Endothelial cell (in vitro differentiated cells): Measurements from ENCODE around the gene ZNF582. TPM values are rescaled to one million over a fixed set of nuclear protein-coding genes. Genes with fewer than 3 reads are reported as not detected.
"Not testable (repeated sequence)": the region's sequence is repeated elsewhere in the genome, so short reads cannot be mapped to it uniquely, and the experiment has no call there.

ENCODE experiments used
- DNase-seq: peaks from one replicate; pipeline ENCODE4 v3.0.0; 2021; ENCODE audit warnings: low spot score
- H3K27ac Mint-ChIP-seq: one replicate; pipeline ENCODE4 v1.8.0; 2021; ENCODE audit warnings: mixed read lengths, inconsistent platforms; ENCODE audit not compliant: unreplicated experiment
- H3K27me3 Mint-ChIP-seq: one replicate; pipeline ENCODE4 v1.8.0; 2021; ENCODE audit warnings: mild to moderate bottlenecking, moderate library complexity, mixed read lengths, inconsistent platforms; ENCODE audit not compliant: unreplicated experiment
- H3K36me3 Mint-ChIP-seq: one replicate; pipeline ENCODE4 v1.8.0; 2021; ENCODE audit warnings: mild to moderate bottlenecking, low read depth, mixed read lengths, inconsistent platforms; ENCODE audit not compliant: unreplicated experiment
- H3K4me1 Mint-ChIP-seq: one replicate; pipeline ENCODE4 v1.8.0; 2021; ENCODE audit warnings: mild to moderate bottlenecking, mixed read lengths, inconsistent platforms; ENCODE audit not compliant: unreplicated experiment
- H3K4me3 Mint-ChIP-seq: one replicate; pipeline ENCODE4 v1.8.0; 2021; ENCODE audit warnings: mild to moderate bottlenecking, mixed read lengths, inconsistent platforms; ENCODE audit not compliant: unreplicated experiment
- H3K9me3 Mint-ChIP-seq: one replicate; pipeline ENCODE4 v1.8.0; 2021; ENCODE audit warnings: mixed read lengths, inconsistent platforms; ENCODE audit not compliant: unreplicated experiment
- total RNA-seq: library from RNA; stranded (reverse); fragmentation: NEBNext Ultra II Directional; extraction: Animal tissue kit (Norgen Biotek cat#: 25700); gene quantifications from one replicate; pipeline ENCODE4 v1.2.1, GENCODE V29; 2021; ENCODE audit not compliant: unreplicated experiment
- TF ChIP-seq, protein P1 (sequence below): fragments of 200-600 bp; sonication (generic); IDR thresholded peaks from one replicate; pipeline ENCODE4 v1.5.0; 2021; ENCODE audit warnings: antibody characterized with exemption; ENCODE audit not compliant: unreplicated experiment

Gene ZNF582
- total RNA-seq, 1 donor from 2014 or later = 3.5 TPM

DNA sequence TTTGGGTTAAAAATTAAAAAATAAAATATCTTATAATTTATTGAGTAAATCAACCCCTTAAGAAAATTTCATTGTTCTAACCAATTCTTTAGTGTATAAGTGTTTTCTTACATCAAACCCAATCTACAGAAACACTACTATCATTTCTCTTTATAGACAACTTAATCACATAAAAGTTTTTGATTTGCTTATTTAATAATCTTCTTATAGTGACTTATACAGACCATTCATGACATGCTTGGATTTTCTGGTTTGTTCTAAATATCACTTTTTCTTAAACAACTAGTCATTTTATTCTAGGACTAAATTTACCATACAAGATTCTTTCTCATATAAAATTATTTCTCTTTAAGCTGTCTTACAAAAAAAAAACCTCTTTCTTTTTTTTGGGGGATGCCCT is 51.4 kb downstream of the ZNF582 start:
- no peak overlapping the region for H3K27ac Mint-ChIP-seq
- H3K4me1 Mint-ChIP-seq = no peaks in the 10 kb centered on the region
- H3K9me3 Mint-ChIP-seq = peaks cover 13% of the 10 kb centered on the region
- no peaks in the 10 kb centered on the region for H3K27me3 Mint-ChIP-seq
- DNase-seq = no peak
- H3K36me3 Mint-ChIP-seq = peaks cover 16% of the 10 kb centered on the region
- H3K4me3 Mint-ChIP-seq = no peak overlapping the region
- TF ChIP-seq, protein P1, sequence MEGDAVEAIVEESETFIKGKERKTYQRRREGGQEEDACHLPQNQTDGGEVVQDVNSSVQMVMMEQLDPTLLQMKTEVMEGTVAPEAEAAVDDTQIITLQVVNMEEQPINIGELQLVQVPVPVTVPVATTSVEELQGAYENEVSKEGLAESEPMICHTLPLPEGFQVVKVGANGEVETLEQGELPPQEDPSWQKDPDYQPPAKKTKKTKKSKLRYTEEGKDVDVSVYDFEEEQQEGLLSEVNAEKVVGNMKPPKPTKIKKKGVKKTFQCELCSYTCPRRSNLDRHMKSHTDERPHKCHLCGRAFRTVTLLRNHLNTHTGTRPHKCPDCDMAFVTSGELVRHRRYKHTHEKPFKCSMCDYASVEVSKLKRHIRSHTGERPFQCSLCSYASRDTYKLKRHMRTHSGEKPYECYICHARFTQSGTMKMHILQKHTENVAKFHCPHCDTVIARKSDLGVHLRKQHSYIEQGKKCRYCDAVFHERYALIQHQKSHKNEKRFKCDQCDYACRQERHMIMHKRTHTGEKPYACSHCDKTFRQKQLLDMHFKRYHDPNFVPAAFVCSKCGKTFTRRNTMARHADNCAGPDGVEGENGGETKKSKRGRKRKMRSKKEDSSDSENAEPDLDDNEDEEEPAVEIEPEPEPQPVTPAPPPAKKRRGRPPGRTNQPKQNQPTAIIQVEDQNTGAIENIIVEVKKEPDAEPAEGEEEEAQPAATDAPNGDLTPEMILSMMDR = no peak

DNA sequence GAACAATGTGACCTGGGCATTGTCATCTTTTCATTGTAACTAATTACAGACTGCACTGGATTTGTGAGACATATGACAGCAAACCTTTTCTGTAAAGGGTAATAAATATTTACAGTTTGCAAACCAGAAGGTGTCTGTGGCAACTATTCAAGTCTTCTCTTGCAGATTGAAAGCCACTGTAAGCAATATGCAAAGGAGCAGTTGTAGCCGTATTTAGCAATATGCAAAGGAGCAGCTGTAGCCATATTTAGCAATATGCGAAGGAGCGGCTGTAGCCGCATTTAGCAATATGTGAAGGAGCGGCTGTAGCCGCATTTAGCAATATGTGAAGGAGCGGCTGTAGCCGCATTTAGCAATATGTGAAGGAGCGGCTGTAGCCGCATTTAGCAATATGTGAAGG is 54.3 kb downstream of the ZNF582 start:
- H3K27ac Mint-ChIP-seq, H3K4me1 Mint-ChIP-seq, DNase-seq, H3K4me3 Mint-ChIP-seq, H3K27me3 Mint-ChIP-seq: not testable (repeated sequence)
- Mint-ChIP-seq H3K36me3 (peaks cover 15% of the 10 kb centered on the region), H3K9me3 (peaks cover 13% of the 10 kb centered on the region)

GRCh38 chr19:56337077-56337476 is 56.3 kb downstream of the ZNF582 start:
- H3K4me3 Mint-ChIP-seq, H3K27ac Mint-ChIP-seq, H3K27me3 Mint-ChIP-seq, H3K4me1 Mint-ChIP-seq, DNase-seq, H3K36me3 Mint-ChIP-seq, H3K9me3 Mint-ChIP-seq: not testable (repeated sequence)

DNA sequence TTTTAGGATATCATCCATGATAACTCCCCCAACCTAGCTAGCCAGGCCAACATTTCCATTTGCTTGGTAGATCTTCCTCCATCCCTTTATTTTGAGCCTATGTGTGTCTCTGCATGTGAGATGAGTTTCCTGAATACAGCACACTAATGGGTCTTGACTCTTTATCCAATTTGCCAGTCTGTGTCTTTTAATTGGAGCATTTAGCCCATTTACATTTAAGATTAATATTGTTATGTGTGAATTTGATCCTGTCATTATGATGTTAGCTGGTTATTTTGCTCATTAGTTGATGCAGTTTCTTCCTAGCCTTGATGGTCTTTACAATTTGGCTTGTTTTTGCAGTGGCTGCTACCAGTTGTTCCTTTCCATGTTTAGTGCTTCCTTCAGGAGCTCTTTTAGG is 58.0 kb downstream of the ZNF582 start:
- not testable (repeated sequence) for H3K27me3 Mint-ChIP-seq, H3K27ac Mint-ChIP-seq, H3K9me3 Mint-ChIP-seq, DNase-seq, H3K4me3 Mint-ChIP-seq, H3K4me1 Mint-ChIP-seq, H3K36me3 Mint-ChIP-seq

DNA sequence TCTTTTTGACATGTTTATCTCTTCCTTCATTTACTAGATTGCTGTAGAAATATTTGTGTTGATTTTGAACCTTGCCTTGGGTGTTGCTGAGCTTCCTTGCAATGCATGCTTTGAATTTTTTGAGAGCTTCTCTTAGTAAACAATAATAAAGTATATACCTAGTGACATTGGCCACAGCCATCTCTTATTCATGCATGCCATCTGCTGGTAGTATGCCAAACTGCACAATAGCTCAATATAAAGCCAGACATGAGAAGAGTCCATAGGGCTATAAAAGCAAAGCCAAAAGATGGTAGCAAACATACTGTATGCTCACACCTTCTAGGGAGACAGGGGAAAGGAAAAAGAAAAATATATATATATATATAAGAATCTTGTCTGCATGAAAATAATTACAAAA is 59.8 kb downstream of the ZNF582 start:
- Mint-ChIP-seq H3K27ac (no peak overlapping the region), H3K9me3 (no peaks in the 10 kb centered on the region), H3K4me1 (no peaks in the 10 kb centered on the region), H3K4me3 (no peak overlapping the region), H3K27me3 (no peaks in the 10 kb centered on the region), H3K36me3 (no peaks in the 10 kb centered on the region)
- DNase-seq = peak; percentile 52
- TF ChIP-seq, protein P1 = peak; percentile 73

Other genes with a start within 250 kb of the ZNF582 start
- not detected for gene GALP, start 217.5 kb downstream of the ZNF582 start, total RNA-seq
- not detected for gene ZSCAN5B, start 195.8 kb downstream of the ZNF582 start, total RNA-seq
- gene ZSCAN5C, start 191.3 kb downstream of the ZNF582 start, total RNA-seq = not detected
- gene EDDM13, start 120.8 kb downstream of the ZNF582 start, total RNA-seq = not detected
- 10.4 TPM for gene ZSCAN5A, start 78.7 kb downstream of the ZNF582 start, total RNA-seq
- 7.8 TPM for gene ZNF583, start 10.8 kb upstream of the ZNF582 start, total RNA-seq
- gene ZNF667, start 83.8 kb upstream of the ZNF582 start, total RNA-seq = 3.4 TPM
- 2.6 TPM for gene ZNF471, start 114.3 kb upstream of the ZNF582 start, total RNA-seq
- 1.9 TPM for gene ZFP28, start 145.4 kb upstream of the ZNF582 start, total RNA-seq
- 5.7 TPM for gene ZNF470, start 173.9 kb upstream of the ZNF582 start, total RNA-seq
- gene ZNF71, start 201.8 kb upstream of the ZNF582 start, total RNA-seq = 29.6 TPM
- 0.54 TPM for gene SMIM17, start 249.6 kb upstream of the ZNF582 start, total RNA-seq